ENCODE measurements around the gene FSTL5.
"Not testable (repeated sequence)": the region's sequence is repeated elsewhere in the genome, so short reads cannot be mapped to it uniquely, and the experiment has no call there.

FSTL5 gene

GRCh38 chr4:161767116-161767515 lies 396.7 kb downstream of the FSTL5 start:
- Mint-ChIP-seq H3K4me1 (no peaks in the 10 kb centered on the region), H3K27me3 (ENCODE audit: low read depth, poor library complexity) (peaks cover 1% of the 10 kb centered on the region), H3K9me3 (no peaks in the 10 kb centered on the region), H3K4me3 (no peak overlapping the region), H3K27ac (no peak overlapping the region), H3K36me3 (ENCODE audit: low read depth) (no peaks in the 10 kb centered on the region)
- no peak for DNase-seq
- TF ChIP-seq, protein P1, sequence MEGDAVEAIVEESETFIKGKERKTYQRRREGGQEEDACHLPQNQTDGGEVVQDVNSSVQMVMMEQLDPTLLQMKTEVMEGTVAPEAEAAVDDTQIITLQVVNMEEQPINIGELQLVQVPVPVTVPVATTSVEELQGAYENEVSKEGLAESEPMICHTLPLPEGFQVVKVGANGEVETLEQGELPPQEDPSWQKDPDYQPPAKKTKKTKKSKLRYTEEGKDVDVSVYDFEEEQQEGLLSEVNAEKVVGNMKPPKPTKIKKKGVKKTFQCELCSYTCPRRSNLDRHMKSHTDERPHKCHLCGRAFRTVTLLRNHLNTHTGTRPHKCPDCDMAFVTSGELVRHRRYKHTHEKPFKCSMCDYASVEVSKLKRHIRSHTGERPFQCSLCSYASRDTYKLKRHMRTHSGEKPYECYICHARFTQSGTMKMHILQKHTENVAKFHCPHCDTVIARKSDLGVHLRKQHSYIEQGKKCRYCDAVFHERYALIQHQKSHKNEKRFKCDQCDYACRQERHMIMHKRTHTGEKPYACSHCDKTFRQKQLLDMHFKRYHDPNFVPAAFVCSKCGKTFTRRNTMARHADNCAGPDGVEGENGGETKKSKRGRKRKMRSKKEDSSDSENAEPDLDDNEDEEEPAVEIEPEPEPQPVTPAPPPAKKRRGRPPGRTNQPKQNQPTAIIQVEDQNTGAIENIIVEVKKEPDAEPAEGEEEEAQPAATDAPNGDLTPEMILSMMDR (IDR thresholded peaks at IDR 0.05): no peak

DNA sequence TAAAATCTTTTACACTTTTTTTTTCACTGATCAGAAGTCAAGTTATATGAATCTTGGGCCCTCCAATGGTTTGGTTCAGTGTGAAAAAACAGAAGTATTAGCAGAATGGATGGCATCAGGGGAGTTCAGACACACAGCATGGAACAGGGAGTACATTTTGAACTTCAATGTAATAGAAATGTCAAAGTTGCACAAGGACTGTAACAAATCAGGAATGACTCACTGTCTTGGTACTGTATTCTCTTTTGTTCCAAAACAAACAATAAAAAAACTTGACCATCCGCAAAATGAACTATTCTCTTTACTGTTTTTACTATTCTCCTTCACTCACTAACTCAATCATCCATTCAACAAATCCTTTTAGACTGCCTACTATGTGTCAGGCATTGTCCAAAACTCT lies 401.0 kb downstream of the FSTL5 start:
- TF ChIP-seq, protein P1 (IDR thresholded peaks at IDR 0.05): no peak
- no peak for DNase-seq
- Mint-ChIP-seq H3K4me1 (no peaks in the 10 kb centered on the region), H3K27me3 (ENCODE audit: low read depth, poor library complexity) (peaks cover 3% of the 10 kb centered on the region), H3K4me3 (no peak overlapping the region), H3K36me3 (ENCODE audit: low read depth) (no peaks in the 10 kb centered on the region), H3K27ac (no peak overlapping the region), H3K9me3 (no peaks in the 10 kb centered on the region)

- Mint-ChIP-seq H3K4me3 (no peak overlapping the region), H3K4me1 (no peaks in the 10 kb centered on the region), H3K27ac (no peak overlapping the region), H3K27me3 (ENCODE audit: low read depth, poor library complexity) (peaks cover 3% of the 10 kb centered on the region), H3K36me3 (ENCODE audit: low read depth) (no peaks in the 10 kb centered on the region), H3K9me3 (no peaks in the 10 kb centered on the region)
- no peak for DNase-seq
- TF ChIP-seq, protein P1 (IDR thresholded peaks at IDR 0.05): no peak
These were observed 403.8 kb downstream of the FSTL5 start for GRCh38 chr4:161760008-161760407.

DNA sequence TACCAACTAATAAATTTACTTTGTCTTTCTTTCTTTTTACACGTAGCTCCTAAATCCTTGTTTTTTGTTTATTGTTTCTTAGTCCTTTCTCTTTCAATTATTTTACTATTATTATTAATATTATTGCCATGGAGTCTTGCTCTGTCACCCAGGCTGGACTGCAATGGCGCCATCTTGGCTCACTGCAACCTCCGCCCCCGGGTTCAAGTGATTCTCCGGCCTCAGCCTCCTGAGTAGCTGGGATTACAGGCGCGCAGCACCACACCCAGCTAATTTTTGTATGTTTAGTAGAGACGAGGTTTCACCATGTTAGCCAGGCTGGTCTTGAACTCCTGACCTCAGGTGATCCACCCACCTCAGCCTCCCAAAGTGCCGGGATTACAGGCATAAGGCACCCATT lies 405.4 kb downstream of the FSTL5 start:
- H3K27me3 Mint-ChIP-seq (ENCODE audit: low read depth, poor library complexity); H3K4me1 Mint-ChIP-seq; H3K4me3 Mint-ChIP-seq; H3K27ac Mint-ChIP-seq; H3K36me3 Mint-ChIP-seq (ENCODE audit: low read depth); DNase-seq; H3K9me3 Mint-ChIP-seq: not testable (repeated sequence)

DNA sequence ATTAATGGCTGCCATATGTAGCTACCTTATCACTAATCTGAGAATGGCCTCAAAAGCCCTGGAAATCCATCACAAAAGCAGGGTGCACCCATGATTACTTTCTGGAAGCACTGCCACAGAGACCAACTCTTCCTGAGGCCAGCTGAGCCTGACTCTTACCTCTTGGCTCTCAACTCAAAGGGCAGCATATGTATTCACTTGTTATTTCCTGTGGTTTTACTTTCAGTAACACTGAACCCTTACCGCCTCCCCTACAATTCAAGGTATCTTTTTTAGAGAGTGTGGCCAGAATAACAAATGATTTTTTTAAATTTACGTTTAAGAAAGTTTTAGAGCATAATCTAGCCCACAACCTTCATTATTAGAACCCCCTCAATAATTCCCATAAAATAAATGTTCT lies 434.9 kb downstream of the FSTL5 start:
- Mint-ChIP-seq H3K9me3 (no peaks in the 10 kb centered on the region), H3K27ac (no peak overlapping the region), H3K4me1 (no peaks in the 10 kb centered on the region), H3K4me3 (no peak overlapping the region), H3K27me3 (ENCODE audit: low read depth, poor library complexity) (no peaks in the 10 kb centered on the region), H3K36me3 (ENCODE audit: low read depth) (no peaks in the 10 kb centered on the region)
- DNase-seq: no peak
- TF ChIP-seq, protein P1 (IDR thresholded peaks at IDR 0.05): no peak

DNA sequence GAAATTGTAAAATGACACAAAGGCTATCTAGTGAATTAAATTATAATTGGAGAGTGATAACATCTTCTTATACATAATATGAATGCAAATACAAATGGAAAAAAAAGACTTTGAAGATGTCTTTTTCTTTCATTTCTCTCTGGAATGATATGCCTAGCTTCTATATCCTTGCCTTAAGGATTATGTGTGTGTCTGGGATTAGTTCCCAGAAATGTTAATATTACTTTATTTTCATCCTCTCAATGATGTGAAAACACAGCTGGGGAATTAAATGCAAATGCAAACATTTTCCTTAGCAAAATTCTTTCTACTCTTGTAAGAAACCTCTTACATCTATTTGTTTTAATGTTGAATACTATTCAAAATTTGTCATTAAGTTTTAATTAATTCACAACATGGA lies 441.9 kb downstream of the FSTL5 start:
- Mint-ChIP-seq H3K4me1 (no peaks in the 10 kb centered on the region), H3K27ac (no peak overlapping the region), H3K9me3 (peaks cover 3% of the 10 kb centered on the region), H3K27me3 (ENCODE audit: low read depth, poor library complexity) (no peaks in the 10 kb centered on the region), H3K36me3 (ENCODE audit: low read depth) (no peaks in the 10 kb centered on the region), H3K4me3 (no peak overlapping the region)
- no peak for DNase-seq
- TF ChIP-seq, protein P1 (IDR thresholded peaks at IDR 0.05): no peak
